PFSK-1 (cell line): ENCODE measurements around the gene SLC4A1.

Experiments used
- POLR2AphosphoS5 ChIP-seq: IDR thresholded peaks from 2 replicates; pipeline ENCODE4 v1.6.1; 2012; ENCODE audit warnings: low read depth, mild to moderate bottlenecking, control low read depth, low read length, moderate library complexity
- REST ChIP-seq, 2 experiments: IDR thresholded peaks; 2 replicates each; pipeline versions ENCODE4 v1.6.1 to v1.8.0; 2011 to 2012; ENCODE audit warnings: low read depth in 2 of 2, low read length in 2 of 2, control low read depth in 1 of 2, inconsistent platforms in 1 of 2, mild to moderate bottlenecking in 1 of 2, moderate library complexity in 1 of 2; ENCODE audit not compliant: insufficient read depth in 1 of 2
- SIN3A ChIP-seq: IDR thresholded peaks from 2 replicates; pipeline ENCODE4 v1.6.1; 2012; ENCODE audit warnings: mild to moderate bottlenecking, low read length, moderate library complexity, borderline replicate concordance; ENCODE audit not compliant: insufficient read depth
- TAF1 ChIP-seq: IDR thresholded peaks from 2 replicates; pipeline ENCODE4 v1.6.1; 2012; ENCODE audit warnings: low read length, control low read depth, borderline replicate concordance; ENCODE audit not compliant: insufficient read depth

GRCh38 chr17:44267818-44268490 is at the start of gene SLC4A1:
- TF ChIP-seq POLR2AphosphoS5 (no peak), REST (IDR thresholded peaks at IDR 0.05; ENCODE audit: insufficient read depth in 1 of 2, low read depth in 2 of 2, low read length in 2 of 2) (no peak), SIN3A (no peak), TAF1 (no peak)
